PFSK-1 (cell line): ENCODE results near the gene VPS8.

Source experiments
- FOXP2 ChIP-seq: optimal IDR thresholded peaks from 2 replicates; pipeline ENCODE3; 2011; ENCODE audit warnings: borderline replicate concordance, control low read depth, inconsistent platforms; ENCODE audit not compliant: insufficient read depth; ENCODE audit errors: extremely low read length, extremely low read depth
- POLR2AphosphoS5 ChIP-seq: IDR thresholded peaks from 2 replicates; pipeline ENCODE4 v1.6.1; 2012; ENCODE audit warnings: low read depth, mild to moderate bottlenecking, control low read depth, low read length, moderate library complexity
- SIN3A ChIP-seq: IDR thresholded peaks from 2 replicates; pipeline ENCODE4 v1.6.1; 2012; ENCODE audit warnings: mild to moderate bottlenecking, low read length, moderate library complexity, borderline replicate concordance; ENCODE audit not compliant: insufficient read depth
- TAF1 ChIP-seq: IDR thresholded peaks from 2 replicates; pipeline ENCODE4 v1.6.1; 2012; ENCODE audit warnings: low read length, control low read depth, borderline replicate concordance; ENCODE audit not compliant: insufficient read depth
- TF ChIP-seq, protein P1 (sequence below), 2 experiments: IDR thresholded peaks; 2 replicates each; pipeline versions ENCODE4 v1.6.1 to v1.8.0; 2011 to 2012; ENCODE audit warnings: low read depth in 2 of 2, low read length in 2 of 2, control low read depth in 1 of 2, inconsistent platforms in 1 of 2, mild to moderate bottlenecking in 1 of 2, moderate library complexity in 1 of 2; ENCODE audit not compliant: insufficient read depth in 1 of 2

VPS8 gene

GRCh38 chr3:184894051-184894450 lies 82.1 kb downstream of the VPS8 start:
- TF ChIP-seq TAF1 (no peak), POLR2AphosphoS5 (no peak), SIN3A (no peak), FOXP2 (no peak)
- TF ChIP-seq, protein P1, sequence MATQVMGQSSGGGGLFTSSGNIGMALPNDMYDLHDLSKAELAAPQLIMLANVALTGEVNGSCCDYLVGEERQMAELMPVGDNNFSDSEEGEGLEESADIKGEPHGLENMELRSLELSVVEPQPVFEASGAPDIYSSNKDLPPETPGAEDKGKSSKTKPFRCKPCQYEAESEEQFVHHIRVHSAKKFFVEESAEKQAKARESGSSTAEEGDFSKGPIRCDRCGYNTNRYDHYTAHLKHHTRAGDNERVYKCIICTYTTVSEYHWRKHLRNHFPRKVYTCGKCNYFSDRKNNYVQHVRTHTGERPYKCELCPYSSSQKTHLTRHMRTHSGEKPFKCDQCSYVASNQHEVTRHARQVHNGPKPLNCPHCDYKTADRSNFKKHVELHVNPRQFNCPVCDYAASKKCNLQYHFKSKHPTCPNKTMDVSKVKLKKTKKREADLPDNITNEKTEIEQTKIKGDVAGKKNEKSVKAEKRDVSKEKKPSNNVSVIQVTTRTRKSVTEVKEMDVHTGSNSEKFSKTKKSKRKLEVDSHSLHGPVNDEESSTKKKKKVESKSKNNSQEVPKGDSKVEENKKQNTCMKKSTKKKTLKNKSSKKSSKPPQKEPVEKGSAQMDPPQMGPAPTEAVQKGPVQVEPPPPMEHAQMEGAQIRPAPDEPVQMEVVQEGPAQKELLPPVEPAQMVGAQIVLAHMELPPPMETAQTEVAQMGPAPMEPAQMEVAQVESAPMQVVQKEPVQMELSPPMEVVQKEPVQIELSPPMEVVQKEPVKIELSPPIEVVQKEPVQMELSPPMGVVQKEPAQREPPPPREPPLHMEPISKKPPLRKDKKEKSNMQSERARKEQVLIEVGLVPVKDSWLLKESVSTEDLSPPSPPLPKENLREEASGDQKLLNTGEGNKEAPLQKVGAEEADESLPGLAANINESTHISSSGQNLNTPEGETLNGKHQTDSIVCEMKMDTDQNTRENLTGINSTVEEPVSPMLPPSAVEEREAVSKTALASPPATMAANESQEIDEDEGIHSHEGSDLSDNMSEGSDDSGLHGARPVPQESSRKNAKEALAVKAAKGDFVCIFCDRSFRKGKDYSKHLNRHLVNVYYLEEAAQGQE (IDR thresholded peaks at IDR 0.05; ENCODE audit: insufficient read depth in 1 of 2, low read depth in 2 of 2, low read length in 2 of 2) = no peak

GRCh38 chr3:184895350-184895749 lies 83.4 kb downstream of the VPS8 start:
- TF ChIP-seq POLR2AphosphoS5 (no peak), SIN3A (no peak), TAF1 (no peak), FOXP2 (no peak)
- TF ChIP-seq, protein P1 (IDR thresholded peaks at IDR 0.05; ENCODE audit: insufficient read depth in 1 of 2, low read depth in 2 of 2, low read length in 2 of 2) = no peak

GRCh38 chr3:184896336-184896735 lies 84.4 kb downstream of the VPS8 start:
- TF ChIP-seq POLR2AphosphoS5 (no peak), TAF1 (no peak), FOXP2 (no peak), SIN3A (no peak)
- TF ChIP-seq, protein P1 (IDR thresholded peaks at IDR 0.05; ENCODE audit: insufficient read depth in 1 of 2, low read depth in 2 of 2, low read length in 2 of 2) = no peak

DNA sequence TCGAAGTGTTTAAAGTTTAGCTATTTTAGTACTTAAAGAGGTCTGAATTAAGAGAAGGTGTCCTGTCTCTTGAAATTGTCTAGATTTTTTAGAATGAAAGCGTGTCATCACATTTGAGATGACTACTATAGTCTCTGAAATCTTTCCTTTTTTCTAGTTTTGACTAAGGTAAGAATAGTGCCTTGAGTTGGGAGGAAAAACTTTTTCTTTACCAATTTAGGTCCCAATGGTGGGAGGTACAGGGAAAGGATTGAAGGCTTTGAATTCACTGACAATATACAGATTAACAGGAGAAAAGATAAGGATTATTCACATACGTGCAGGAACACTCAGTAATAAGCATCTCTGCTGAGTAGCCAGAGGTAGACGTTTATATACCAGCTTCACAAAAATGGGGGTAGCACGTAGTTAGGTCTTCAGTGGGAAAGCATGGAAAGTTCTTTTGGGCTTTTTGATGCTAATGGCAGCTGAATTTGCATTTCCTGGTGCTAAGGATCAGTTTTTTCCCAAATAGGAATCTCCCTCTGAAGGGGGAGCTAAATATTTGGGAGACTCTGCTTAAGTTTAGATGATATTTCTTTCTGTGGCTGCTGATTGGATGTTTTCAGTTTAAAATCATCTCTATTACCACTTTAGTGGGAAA lies 88.1 kb downstream of the VPS8 start:
- TF ChIP-seq POLR2AphosphoS5 (no peak), FOXP2 (no peak), SIN3A (no peak), TAF1 (no peak)
- TF ChIP-seq, protein P1 (IDR thresholded peaks at IDR 0.05; ENCODE audit: insufficient read depth in 1 of 2, low read depth in 2 of 2, low read length in 2 of 2) = no peak
